ENCODE measurements around the gene ZNF319. TPM values are rescaled to one million over a fixed set of nuclear protein-coding genes. Genes with fewer than 3 reads are reported as not detected.
A peak's percentile ranks its signal among the peaks of the same experiment; 100 is the strongest.

Gene ZNF319
- total and polyA plus RNA-seq, 5 experiments from 2014 or later, result 3.7 to 21.6 (median 10.7) TPM

DNA sequence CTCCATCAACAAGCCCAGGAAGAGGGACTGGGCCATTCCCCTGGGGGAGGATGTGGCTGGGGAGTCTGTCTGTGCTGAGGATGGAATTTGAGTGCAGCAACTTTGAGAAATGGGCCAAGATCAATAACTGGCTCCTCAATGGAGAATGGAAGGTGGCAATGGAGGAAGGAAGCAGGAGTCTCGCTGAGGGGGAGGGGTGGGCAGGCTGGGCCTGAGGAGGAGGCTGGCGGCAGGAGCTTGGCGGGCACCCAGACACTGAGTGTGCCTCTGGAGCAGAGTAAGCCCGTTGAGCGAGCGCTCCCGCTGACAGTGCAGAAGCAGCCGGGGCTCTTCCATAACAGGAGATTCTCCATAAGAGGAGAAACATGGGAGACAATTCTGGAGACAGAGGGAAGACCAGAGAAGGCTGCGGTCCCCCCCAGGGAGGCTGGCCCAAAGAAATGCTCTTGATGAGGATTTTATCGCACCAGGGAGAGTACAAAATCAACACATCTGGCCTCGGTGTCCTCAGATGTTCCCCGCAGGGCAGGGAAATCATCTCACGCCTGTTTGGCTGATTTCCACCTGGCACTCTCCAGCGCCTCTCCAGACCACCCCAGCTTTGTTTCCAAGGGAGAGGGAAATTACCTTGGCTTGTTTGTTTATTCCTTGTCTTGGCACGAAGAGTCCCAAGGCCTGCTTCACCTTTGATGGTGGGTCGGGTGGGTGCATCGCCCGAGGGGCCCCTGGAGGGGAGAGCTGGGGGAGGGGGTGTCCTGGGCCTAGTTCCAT is 22.3 kb upstream of the ZNF319 start:
- no peak for DNase-seq
- Mint-ChIP-seq H3K27me3 (peaks cover 0 to 2% (median 0%) of the 10 kb centered on the region in 5 donors), H3K4me1 (peaks cover 11 to 32% (median 24%) of the 10 kb centered on the region in 4 donors), H3K9me3 (no peaks in the 10 kb centered on the region), H3K27ac (peak overlapping the region in 1 of 10 donors; percentile 47), H3K36me3 (peaks cover 0 to 2% (median 0%) of the 10 kb centered on the region in 3 donors), H3K4me3 (peak overlapping the region in 1 of 10 donors; percentile 19)
- ATAC-seq, result no peak
- POLR2A ChIA-PET, result interaction anchor here (0.7 kb wide), 1 partner anchor 106 kb away, joined by 3 read pairs; the partner anchor contains the start of gene CFAP20

DNA sequence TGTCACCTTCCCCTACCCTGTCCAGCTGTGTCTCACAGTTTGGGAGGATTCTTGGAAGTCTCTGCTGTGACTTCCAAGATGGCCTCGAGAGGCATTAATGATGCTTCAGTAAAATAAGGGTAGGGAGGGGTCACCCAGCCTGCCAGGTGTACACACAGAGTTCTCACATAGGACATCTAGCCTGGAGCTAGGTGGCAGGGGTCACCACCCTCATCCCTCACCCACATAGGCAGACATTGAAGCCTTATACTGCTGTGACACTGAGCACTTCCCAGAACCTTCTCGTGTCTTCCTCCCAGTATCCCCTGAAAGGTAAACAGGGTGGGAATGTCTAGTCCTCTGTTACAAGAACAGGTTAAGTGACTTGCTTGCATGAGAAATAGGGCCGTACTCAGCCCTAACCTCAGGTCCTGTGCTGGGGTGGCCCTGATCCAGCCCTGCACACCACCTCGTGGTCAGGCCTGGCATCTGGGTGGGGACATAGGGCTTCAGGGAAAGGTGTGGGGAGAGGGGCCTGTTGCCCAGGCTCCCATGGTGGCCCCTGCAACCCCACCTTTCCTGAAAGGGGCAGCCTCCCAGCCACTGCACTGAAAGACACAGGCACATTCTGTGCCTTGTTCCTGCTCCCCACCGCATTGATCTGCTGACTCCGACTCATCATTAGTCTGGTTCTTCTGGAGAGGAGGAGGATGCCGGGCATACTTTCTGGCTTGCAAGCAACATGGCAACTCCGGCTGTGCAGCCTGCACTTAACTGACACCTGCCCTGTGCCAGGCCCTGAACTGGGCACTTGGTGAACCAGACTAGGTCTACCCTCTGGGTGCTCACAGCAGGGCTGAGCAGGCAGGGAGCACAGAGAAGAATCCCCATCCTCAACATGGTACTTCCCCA is 21.4 kb upstream of the ZNF319 start:
- no peak for DNase-seq
- Mint-ChIP-seq H3K9me3 (no peaks in the 10 kb centered on the region), H3K4me3 (no peak overlapping the region), H3K27me3 (peaks cover 0 to 2% (median 0%) of the 10 kb centered on the region in 5 donors), H3K27ac (peak overlapping the region in 5 of 10 donors; percentile 8 to 47 (median 33)), H3K4me1 (peaks cover 11 to 32% (median 24%) of the 10 kb centered on the region in 4 donors), H3K36me3 (peaks cover 0 to 2% (median 0%) of the 10 kb centered on the region in 3 donors)
- POLR2A ChIA-PET, result no interaction called here
- ATAC-seq, result no peak

DNA sequence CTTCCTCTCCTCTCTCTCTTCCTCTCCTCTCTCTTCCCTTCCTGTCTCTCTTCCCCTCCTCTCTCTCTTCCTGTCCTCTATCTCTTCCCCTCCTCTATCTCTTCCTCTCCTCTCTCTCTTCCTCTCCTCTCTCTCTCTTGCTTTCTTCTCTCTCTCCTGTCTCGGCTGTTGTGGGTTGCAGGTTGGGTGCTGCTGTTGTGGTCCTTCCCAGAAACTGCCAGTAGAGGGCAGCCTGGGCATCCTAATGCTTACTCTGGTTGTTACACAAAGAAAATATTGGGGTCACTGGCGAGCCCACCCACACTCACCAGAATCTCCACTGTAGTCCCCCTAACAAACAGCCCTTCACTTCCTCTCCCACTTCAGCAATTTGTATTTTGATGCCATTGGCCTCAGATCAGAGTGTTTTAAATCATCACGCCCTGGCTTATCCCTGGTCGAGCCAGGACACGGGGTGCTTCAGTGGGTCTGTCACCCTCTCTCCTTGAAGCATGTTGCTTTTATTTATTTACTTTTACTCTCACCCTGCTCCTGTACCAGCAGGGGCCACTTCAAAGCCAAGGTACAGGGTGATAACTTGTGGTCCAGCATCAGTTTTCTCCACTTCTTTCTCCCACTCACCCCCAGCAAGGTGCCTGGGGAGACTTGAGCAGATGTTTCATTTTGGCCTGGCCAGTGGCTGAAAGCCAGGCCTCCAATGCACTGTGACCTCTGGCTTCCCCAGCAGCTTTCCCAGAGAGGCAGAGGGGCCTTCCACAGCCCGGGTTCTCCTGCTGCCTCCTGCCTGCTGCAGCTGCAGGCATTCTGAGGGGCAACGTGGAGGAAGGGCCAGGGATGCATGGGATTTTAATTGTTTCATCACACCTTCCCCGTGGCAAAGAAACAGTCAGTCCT is 20.4 kb upstream of the ZNF319 start:
- Mint-ChIP-seq H3K27me3 (peaks cover 0 to 2% (median 0%) of the 10 kb centered on the region in 5 donors), H3K9me3 (no peaks in the 10 kb centered on the region), H3K27ac (peak overlapping the region; percentile 48 to 90 (median 84)), H3K4me3 (peak overlapping the region in 4 of 10 donors; percentile 3 to 54 (median 30)), H3K36me3 (peaks cover 0 to 2% (median 0%) of the 10 kb centered on the region in 3 donors), H3K4me1 (peaks cover 11 to 32% (median 24%) of the 10 kb centered on the region in 4 donors)
- DNase-seq (peak; percentile 44 to 83 (median 60)), ATAC-seq (peak; percentile 60 to 73)
- POLR2A ChIA-PET, result no interaction called here

DNA sequence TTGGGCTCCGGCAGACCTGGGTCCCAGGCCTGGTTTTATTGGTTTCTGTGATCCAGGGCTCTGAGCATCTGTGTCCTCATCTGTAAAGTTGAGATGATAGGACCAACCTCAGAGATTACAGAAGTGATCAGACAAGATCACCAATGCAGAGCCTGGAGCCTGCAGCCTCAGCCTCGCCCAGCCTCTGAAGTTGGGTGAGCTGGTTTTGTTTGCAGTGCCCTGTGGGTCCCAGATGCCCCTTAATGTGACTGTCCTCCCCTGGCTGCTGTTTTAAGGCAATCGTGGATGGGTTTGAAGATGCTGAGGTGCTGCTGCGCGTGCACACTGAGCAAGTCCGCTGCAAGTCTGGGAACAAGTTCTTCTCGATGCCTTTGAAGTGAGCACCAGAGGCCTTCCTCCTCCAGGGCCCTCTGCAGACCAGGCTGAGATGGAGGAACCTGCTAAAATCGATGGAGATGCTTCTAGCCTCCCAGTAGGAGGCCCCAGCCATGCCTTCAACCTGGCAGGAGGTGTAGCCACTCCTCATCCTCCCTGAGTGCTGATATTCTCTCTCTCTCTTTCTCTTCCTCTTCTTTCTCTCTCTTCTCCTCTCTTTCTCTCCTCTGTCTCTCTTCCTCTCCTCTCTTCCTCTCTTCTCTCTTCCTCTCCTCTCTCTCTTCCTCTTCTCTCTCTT is 19.5 kb upstream of the ZNF319 start:
- peaks cover 0 to 2% (median 0%) of the 10 kb centered on the region in 3 donors for H3K36me3 Mint-ChIP-seq
- DNase-seq (peak in 1 of 10 donors; percentile 16), ATAC-seq (peak in 1 of 2 donors; percentile 21)
- peak overlapping the region; percentile 66 to 90 (median 84) for H3K27ac Mint-ChIP-seq
- H3K4me1 Mint-ChIP-seq, result peaks cover 10 to 31% (median 22%) of the 10 kb centered on the region in 4 donors
- POLR2A ChIA-PET, result no interaction called here
- no peaks in the 10 kb centered on the region for H3K9me3 Mint-ChIP-seq
- H3K4me3 Mint-ChIP-seq, result no peak overlapping the region
- H3K27me3 Mint-ChIP-seq, result peaks cover 0 to 1% (median 0%) of the 10 kb centered on the region in 5 donors

DNA sequence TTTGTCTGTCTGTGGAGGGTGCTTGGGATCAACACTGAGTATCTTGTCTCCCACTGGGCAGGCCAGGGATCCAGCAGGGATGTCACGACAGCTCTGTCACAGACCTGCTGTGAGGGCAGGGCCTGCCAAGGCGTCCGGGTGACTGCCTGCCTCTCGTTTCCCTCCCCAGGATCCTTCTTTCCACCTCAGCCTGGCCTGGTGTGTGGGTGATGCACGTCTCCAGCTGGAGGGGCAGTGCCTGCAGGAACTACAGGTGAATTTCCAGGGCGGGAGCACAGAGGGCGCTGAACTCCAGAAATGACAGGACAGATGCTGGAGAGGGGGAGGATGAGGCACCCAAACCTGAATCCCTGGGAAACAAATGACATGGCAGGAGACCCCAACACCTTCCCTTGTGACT is 18.3 kb upstream of the ZNF319 start:
- ATAC-seq, result no peak
- peak in 1 of 10 donors; percentile 45 for DNase-seq
- H3K36me3 Mint-ChIP-seq, result peaks cover 0 to 9% (median 0%) of the 10 kb centered on the region in 3 donors
- H3K27me3 Mint-ChIP-seq, result no peaks in the 10 kb centered on the region
- no peak overlapping the region for H3K4me3 Mint-ChIP-seq
- no peaks in the 10 kb centered on the region for H3K9me3 Mint-ChIP-seq
- POLR2A ChIA-PET, result no interaction called here
- H3K27ac Mint-ChIP-seq, result peak overlapping the region in 2 of 10 donors; percentile 37 to 69
- peaks cover 6 to 20% (median 12%) of the 10 kb centered on the region in 4 donors for H3K4me1 Mint-ChIP-seq

DNA sequence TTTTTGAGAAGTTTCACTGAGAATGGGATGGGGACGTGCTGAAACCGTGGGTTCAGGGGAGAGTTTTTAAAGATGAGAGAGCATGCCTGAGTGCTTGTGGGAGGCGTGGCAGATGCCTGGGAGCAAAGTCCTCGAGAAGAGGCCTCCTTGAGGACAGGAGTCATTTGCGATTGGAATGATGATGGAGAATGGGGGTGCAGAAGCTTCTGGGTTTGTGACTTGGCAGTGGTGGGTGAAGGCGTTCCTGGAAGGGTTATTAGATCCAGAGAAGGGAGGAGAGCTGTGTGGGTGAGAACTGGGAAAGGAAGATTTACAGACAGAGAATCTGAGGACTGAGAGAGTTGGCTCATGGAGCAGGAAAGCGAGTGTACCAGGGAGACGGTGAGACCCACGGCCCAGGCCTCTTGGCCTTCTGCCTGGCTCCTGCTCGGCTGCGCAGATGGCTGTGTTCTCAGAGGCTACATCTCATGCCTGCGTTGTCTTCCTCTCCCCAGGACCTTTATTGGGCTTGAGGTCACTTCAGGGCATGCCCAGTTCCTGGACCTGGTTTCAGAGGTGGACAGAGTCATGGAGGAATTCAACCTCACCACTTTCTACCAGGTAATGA is 16.5 kb upstream of the ZNF319 start:
- POLR2A ChIA-PET, result interaction anchor here (1.1 kb wide), 1 partner anchor 25 kb away, joined by 3 read pairs; no protein-coding TSS in a partner anchor
- Mint-ChIP-seq H3K4me3 (no peak overlapping the region), H3K36me3 (peaks cover 0 to 17% (median 0%) of the 10 kb centered on the region in 3 donors), H3K9me3 (no peaks in the 10 kb centered on the region), H3K4me1 (peaks cover 6 to 16% (median 12%) of the 10 kb centered on the region in 4 donors), H3K27me3 (no peaks in the 10 kb centered on the region), H3K27ac (no peak overlapping the region)
- DNase-seq, result peak in 1 of 10 donors; percentile 45
- no peak for ATAC-seq

DNA sequence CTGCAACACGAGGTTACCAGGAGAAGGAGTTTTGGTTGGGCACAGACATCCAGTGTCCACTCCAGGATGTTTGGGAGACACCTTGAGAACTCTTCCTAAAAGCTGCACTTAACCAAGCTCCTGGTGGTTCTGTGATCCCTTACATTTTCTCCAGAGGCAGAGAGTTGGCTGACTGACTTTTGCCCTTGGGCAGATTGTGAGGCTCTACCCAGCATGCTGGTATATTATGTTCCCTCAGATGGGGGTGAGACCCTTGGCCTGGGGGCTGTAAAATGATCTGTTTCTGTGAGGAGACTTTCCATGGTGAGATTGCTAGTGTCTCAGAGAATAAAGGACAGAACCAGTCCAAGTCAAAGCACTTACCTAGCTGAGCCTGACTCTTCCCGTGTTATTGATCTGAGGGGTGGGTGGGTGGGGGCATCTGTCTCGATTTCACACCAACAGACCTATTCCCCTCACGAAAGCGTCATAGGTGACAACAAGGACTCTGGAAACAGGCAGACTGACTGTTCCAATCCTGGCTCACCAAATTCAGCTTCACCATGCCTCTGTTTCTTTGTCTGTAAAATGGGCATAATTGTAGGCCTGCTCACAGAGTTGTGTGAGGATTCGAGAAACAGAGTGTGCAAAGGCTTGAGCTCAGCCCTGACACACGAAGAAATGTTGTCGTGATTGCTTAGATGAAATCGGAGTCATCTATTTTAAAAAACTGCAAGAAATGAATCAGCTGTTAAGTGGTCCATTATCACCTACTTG is 12.9 kb upstream of the ZNF319 start:
- Mint-ChIP-seq H3K36me3 (peaks cover 0 to 44% (median 16%) of the 10 kb centered on the region in 3 donors), H3K9me3 (no peaks in the 10 kb centered on the region), H3K27me3 (no peaks in the 10 kb centered on the region), H3K4me3 (no peak overlapping the region), H3K27ac (no peak overlapping the region), H3K4me1 (peaks cover 0 to 2% (median under 1%) of the 10 kb centered on the region in 4 donors)
- DNase-seq, result no peak
- no peak for ATAC-seq
- POLR2A ChIA-PET, result interaction anchor here (1.4 kb wide), 1 partner anchor 13 kb away, joined by 4 read pairs; the partner anchor contains the start of gene ZNF319

DNA sequence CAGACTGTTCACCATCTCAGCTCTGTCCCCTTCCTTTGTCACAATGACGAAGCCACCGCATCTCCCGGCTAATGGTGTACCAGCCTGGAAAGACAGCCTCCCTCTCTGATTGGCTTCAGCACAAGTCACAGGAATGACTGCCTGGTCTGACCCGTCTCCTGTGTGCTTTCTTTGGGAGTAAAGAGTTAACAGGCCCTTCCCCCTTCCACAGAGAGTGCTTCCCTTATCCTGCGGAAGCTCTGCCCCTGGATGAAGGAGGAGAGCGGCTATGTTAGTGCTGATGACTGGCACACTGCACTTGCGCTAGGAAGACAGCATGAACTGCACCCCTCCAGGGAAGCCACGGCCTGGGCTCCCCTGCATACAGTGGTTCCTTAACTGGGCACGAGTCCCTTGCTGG is 12.0 kb upstream of the ZNF319 start:
- POLR2A ChIA-PET, result interaction anchor here (1.4 kb wide), 1 partner anchor 12 kb away, joined by 4 read pairs; the partner anchor contains the start of gene ZNF319

DNA sequence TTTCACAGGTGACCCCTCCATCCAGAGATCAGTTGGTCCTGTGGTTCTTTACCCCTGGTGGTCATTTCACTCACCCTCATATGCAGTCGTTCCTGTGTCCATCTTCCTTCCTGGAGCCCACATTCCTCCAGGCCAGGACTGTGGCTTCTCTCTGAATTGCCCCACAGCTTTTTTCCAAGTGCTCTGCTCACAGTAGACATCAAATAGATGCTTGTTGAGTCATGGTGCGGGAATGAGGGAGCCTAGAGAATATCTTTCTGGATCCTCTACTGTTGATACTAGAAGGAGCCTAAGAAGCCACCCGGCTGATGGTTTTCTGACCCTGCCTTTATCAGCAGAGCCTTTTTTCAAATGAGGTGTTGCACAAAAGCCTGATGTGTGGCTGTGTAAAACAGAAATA is 11.2 kb upstream of the ZNF319 start:
- Mint-ChIP-seq H3K4me3 (no peak overlapping the region), H3K4me1 (peaks cover 0 to 4% (median 2%) of the 10 kb centered on the region in 4 donors), H3K27me3 (no peaks in the 10 kb centered on the region), H3K27ac (peak overlapping the region in 1 of 10 donors; percentile 44), H3K36me3 (peaks cover 0 to 54% (median 21%) of the 10 kb centered on the region in 3 donors), H3K9me3 (no peaks in the 10 kb centered on the region)
- POLR2A ChIA-PET, result no interaction called here
- ATAC-seq, result no peak
- peak in 1 of 10 donors; percentile 16 for DNase-seq

More for the DNA sequence above, 12.0 kb upstream of the ZNF319 start:
- no peak overlapping the region for H3K27ac Mint-ChIP-seq
- H3K36me3 Mint-ChIP-seq, result peaks cover 0 to 47% (median 16%) of the 10 kb centered on the region in 3 donors
- DNase-seq (peak in 1 of 10 donors; percentile 42), ATAC-seq (no peak)
- H3K9me3 Mint-ChIP-seq, result no peaks in the 10 kb centered on the region
- H3K27me3 Mint-ChIP-seq, result no peaks in the 10 kb centered on the region
- no peak overlapping the region for H3K4me3 Mint-ChIP-seq
- peaks cover 0 to 2% (median under 1%) of the 10 kb centered on the region in 4 donors for H3K4me1 Mint-ChIP-seq

DNA sequence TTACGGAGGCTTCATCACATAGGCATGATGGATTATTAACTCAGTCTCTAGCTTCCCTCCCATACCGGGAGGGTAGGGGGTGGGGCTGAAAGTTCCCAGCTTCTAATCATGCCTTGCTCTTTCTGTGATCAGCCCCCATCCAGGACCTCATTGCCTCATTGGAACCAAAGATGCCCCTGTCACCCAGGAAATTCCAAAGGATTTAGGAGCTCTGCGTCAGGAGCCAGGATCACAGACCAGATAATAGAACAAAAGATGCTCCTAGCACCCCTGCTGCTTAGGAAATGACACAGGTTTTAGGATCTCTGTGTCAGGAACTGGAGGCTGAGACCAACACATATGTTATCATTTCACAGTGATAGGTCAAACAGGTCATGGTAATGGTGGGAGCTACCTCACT is 10.4 kb upstream of the ZNF319 start:
- no peak for ATAC-seq
- peaks cover 0 to 61% (median 27%) of the 10 kb centered on the region in 3 donors for H3K36me3 Mint-ChIP-seq
- H3K27ac Mint-ChIP-seq, result no peak overlapping the region
- POLR2A ChIA-PET, result no interaction called here
- no peaks in the 10 kb centered on the region for H3K27me3 Mint-ChIP-seq
- peak in 1 of 10 donors; percentile 35 for DNase-seq
- H3K4me3 Mint-ChIP-seq, result no peak overlapping the region
- peaks cover 0 to 4% (median 2%) of the 10 kb centered on the region in 4 donors for H3K4me1 Mint-ChIP-seq
- no peaks in the 10 kb centered on the region for H3K9me3 Mint-ChIP-seq
